ENCODE results near the gene MAT1A.

- no peak for TF ChIP-seq CTCF (IDR thresholded peaks at IDR 0.05)
- TF ChIP-seq POLR2A (IDR thresholded peaks at IDR 0.05), result no peak
Observed at GRCh38 chr10:80276335-80276734, 13.1 kb downstream of the MAT1A start.
